Measurements from ENCODE around the gene SNX8.
A peak's percentile ranks its signal among the peaks of the same experiment; 100 is the strongest.

The SNX8 gene

DNA sequence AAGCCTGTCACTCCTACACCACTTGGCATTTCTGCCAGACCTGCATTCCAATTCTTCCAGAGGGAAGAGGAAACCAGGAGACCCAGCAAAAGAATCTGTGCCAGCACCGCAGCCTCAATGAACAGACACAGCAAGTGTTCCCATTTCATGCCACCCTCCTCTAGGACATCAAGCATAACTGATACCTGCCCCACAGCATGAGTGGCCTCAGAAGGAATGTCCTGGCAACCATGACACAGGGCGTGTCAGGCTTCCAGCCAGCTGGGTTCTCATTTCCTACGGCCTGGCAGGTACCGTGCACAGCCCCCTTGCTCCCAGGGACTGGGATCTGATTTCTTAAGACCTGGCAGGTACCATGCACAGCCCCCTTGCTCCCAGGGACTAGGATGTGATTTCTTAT lies 89.3 kb downstream of the SNX8 start:
- no peak for DNase-seq

DNA sequence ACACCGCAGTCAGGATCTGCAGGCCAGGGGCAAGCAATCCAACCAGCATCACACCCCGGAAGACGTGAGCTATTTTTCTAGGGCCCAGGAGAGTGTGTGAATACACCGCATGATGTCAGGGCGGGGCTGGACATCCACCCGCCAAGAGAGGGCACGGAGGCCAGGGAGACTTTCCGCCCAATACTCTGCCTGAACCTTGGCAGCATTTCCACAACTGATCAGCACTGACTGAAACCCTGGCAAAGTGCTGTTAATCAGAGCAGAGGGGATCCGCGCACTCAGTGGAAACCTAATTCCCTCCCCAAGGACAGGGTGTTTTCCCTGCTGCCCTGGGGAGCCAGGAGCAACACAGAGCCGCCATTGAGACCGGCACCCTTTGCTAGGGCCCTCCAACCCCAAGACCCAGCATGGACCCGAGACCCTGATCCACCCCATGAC lies 89.7 kb downstream of the SNX8 start:
- DNase-seq = no peak

DNA sequence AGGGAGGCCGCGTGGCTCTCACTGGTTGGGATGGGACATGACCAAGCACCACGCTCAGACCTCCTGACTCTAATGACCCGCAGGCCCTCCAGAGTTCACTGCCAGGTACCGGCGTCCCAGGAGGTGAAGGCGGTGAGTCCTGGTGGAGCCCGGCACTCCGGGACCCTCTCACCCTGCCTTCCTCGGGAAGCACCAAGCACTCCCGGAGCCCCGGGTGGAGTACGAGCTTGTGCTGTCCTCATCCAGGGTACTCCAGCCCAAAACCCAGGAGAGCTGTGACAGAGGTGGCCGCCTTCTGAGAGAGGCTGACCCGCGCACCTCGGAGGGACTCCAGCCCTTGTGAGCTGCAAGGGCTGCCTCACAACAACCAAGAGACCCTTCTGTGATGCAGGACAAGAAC lies 90.9 kb downstream of the SNX8 start:
- DNase-seq = no peak

DNA sequence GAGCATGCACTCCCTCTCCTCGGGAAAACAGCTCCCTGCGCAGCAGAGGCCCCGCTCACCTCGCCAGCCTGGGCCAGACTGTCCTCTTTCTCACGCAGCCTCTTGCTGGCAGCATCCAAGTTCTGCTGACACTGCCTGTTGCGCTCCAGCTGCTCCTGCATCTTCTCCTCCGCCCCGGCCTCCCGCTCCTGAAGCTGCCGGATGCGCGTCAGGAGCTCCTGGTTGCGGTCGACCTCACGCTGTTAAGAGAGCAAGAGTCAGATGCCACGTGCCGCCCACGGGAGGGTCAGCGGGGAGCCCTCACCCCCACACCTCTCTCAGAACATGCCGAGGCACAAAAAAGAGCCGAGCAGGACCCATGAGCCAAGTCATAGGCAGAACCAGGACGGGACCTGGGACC lies 91.7 kb downstream of the SNX8 start:
- DNase-seq = no peak

DNA sequence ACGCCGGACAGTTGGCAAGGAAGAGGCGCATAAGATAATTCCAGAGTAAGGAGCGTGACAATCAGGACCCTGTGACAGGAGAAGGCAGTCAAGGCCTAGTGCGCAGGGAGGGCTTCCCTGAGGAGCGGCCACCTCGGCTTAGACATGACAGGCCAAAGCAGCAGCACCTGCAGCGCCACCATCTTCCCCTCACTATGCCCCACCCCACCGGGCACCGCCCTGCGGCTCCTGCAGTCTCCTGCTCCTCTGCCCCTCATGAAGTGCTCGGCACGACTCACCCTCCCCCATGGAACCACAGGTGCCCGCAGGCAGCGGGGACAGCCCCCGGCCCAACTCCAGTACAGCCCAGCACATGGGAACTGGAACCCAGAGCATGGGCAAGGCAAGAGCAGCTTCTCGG lies 93.3 kb downstream of the SNX8 start:
- no peak for DNase-seq

DNA sequence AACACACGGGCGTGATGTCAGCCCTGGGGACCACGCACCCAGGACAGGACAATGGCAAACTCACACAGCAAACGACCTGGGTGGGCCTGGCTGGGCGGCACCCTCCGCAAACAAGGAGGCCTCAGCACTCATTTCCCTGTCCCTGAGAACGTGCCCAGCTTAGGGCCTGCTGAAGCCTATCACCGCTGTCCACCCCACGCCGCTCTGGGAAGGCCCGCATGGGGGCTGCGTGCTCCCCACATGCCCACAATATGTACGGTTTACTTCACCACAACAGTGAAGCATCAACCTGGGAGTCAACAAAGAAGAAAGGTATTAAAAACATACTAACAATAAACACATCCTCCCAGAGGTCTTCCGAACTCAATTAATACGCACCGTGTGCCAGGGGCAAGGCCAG lies 93.7 kb downstream of the SNX8 start:
- DNase-seq = no peak

DNA sequence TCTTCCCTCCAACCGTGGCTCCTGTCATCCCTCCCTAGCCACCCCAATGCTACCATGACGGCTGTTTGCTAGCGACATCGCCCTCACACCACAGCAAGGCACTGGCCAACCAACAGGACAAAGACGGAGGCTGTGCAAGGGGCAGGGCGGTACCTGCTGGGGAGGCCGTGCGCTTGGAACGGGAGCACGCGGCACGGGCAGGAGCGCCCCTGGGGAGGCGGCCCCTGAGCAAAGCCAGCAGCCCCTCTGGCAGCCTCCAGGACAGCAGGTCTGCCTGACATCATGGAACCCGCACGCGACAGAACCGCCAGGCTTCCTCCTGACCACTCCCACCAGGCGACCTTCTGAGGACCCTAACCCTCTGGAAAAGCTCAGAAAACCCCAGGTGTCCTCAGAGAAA lies 94.2 kb downstream of the SNX8 start:
- DNase-seq = no peak

DNA sequence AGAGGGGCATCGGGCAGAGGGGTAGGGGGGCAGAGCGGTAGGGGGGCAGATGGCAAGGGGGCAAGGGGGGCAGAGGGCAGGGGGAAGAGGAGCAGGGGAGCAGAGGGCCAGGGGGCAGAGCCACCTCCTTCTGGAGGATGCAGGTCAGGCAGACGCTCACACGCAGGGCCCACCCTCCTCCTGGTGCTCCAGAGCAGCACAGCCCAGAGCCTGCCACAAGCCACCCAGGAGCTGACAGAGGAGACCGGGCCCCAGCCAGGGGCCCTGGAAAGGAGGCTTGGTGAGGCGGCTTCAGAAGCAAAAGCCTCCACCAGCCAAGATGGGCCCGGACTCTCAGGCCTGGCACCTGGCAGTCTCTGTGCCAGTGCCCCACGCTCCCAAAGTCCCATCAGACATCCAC lies 94.6 kb downstream of the SNX8 start:
- no peak for DNase-seq

DNA sequence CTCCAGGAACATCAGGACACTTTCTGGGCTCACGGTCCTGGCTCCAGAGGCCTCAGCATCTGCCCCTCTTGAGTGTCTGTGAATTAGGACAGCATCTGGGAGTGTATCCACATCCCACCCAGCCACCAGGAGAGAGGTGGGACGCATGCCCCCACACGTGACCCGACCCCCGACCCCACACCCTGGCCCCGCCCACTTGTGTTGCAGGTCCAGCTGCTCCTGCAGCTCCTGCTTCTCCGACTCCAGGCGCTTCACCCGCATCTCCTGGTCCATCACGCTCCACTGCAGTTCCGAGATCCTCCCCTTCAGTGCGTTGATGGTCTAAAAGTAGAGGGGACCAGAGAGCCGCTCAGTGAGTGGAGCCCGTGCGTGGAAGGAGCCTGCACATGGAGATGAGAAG lies 95.1 kb downstream of the SNX8 start:
- no peak for DNase-seq

DNA sequence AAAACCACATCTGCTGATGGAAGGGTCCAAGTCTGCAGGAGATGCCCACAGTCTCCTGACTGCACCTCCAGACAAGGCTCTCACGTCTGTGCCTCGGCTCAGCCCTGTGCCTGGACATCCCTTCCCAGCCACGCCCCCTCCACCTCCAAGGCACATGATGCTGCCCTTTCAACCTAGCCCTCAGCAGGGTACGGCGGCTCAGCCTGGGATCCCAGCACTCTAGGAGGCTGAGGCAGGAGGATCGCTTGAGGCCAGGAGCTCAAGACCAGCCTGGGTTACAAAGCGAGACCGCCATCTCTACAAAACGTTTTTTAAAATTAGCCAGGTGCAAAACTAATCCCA lies 95.8 kb downstream of the SNX8 start:
- no peak for DNase-seq

DNA sequence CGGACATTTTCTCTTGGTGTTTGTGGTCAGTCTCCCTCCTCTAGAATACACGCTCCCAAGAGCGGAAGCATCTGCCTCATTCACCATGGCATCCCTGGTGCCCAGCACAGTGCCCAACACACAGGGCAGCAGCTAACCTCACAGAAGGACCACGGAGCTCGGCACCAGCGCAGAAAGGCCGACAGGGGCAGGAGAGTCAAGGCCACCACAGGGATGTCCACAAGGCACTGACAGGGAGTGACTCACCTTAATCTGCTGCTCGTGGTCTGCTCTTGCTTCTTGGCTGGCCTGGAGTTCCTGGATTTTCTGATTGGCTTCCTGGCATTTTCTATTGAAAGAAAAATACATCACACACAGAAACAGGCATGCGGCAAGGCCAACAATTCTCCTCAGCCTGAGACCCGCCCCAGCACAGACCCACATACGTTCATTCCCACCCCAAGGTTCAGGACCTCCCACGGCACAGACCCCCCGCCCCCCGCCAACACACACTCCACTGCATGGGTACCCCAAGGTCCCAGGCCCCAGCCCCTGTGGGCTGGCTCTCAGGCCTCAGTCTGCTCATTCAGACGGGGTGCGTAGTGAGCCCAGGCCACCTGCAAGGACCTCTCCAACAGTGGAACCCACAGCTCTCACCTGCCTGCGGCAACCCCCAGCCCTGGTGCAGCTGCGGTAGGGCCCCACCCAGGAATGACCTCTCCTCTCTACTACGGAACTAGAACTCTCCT lies 96.4 kb downstream of the SNX8 start:
- no peak for DNase-seq

DNA sequence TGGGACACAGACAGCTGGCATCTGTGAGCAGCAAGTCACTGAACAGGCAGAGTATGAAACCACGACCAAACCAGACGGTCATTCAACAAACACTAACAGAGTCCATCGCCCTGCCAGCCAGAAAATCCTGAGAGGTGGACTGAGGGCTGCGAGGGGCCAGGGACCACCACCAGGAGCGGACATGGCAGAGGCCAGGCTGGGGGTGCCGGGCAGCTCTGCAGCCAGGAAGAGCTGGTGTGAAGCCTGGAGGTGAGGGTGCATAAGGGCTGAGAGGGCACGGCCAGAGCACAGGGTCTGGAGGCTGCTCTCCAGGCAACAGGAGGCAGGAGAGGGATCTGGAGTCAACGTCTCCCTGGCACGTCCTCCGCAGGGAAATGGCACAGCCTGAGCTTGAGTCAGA lies 97.0 kb downstream of the SNX8 start:
- DNase-seq = no peak

DNA sequence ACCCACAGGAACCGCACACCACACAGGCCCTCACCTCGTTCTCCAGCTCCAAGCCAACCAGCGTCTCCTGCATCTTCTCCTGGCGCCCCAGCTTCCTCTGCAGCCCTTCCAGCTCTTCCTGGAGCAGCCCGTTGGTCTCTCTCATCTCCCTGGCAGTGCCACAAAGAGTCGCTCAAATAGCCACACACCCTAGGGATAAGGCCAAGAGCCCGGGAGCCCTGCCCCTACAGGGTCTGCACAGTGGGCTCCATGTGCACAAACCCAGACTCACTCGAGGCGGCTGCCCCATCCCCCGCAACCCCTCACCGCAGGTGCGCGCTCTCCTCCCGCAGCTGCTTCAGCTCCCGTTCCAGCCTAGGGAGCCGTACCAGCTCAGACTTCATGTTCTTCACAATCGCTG lies 98.4 kb downstream of the SNX8 start:
- DNase-seq = no peak

DNA sequence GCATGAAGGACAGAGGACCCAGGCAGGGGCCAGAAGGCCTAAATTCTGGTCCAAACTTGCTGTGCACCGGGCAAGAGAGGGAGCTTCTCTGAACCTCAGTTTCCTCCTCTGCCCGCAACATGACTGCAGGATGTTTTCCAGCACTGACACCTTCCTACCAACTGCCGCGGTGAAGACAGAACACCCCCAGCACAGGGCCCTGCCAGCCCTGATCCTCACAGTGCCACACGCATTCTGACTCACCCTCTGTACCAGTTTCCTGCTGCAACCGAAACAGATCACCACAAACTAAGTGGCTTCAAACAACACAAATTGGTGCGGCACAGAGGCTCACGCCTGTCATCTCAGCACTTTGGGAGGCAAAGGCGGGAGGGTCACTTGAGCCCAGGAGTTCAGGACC lies 99.6 kb downstream of the SNX8 start:
- DNase-seq = peak in 1 of 51 donors; percentile 32

DNA sequence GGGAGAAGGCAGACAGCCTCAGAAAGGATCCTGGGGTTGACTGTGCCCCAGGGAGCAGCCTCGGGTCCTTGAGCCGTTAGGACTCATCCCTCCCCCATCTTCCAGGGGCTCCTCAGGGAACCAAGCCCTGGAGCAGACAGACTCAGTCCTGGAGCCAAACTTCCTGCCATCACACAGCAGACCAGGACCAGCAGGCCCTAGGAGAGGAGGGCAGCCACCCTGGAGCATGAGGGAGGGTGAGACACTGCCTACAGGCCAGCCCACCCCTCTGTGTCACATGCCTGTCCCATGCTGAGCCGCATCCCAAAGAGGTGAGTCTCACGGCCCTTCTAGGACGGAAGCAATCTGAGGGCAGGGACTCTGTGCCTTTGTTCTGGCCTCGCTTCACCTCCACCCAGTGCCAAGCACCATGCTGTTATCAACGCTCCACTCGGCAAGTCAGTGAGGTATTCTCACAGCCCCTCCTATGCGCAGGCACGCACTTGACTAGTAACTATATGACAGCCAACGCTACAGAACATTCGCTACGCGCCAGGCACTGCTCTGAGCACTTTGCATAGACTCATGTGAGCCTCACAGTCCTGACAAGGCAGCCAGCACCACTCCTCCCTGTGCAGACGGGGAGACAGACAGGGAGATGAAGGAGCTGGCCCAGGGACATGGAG lies 100.6 kb downstream of the SNX8 start:
- no peak for DNase-seq

DNA sequence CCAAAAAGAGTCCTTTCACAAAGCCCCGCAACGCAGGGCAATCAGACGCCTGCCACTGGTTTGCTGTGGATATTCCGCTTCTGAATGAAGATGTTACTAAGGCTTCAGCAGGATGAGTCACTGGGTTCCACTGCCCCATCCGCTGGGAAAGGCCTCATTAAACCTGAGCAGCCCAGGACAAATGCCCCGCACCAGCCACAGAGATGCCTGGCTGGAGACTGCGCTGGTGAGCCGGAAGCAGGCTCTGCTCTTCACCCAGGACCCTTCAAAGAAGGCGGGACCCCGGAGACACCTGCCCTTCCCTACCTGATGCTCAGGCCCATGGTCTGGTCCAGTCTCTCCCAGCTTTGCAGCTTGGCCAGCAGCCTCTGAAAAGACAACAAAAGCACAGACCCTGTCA lies 101.3 kb downstream of the SNX8 start:
- DNase-seq = no peak

DNA sequence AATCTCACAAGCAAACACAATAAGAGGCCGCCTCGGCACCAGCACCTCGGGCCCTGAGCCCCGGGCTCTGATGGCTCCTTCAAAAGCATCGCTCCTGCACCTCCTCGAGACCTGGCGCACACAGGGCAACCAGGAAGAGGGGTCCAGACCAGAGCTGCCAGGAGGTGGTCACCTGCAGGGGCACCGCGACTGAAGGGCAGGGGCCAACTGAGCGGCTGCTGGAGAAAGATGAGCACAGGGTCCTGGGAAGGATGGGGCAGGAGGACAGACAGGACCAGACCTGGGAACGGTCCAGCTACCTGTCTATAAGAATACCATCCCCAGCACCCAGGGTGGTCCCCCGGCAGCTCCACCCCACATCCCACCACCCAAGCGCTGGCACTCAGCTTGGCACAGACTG lies 102.3 kb downstream of the SNX8 start:
- no peak for DNase-seq

DNA sequence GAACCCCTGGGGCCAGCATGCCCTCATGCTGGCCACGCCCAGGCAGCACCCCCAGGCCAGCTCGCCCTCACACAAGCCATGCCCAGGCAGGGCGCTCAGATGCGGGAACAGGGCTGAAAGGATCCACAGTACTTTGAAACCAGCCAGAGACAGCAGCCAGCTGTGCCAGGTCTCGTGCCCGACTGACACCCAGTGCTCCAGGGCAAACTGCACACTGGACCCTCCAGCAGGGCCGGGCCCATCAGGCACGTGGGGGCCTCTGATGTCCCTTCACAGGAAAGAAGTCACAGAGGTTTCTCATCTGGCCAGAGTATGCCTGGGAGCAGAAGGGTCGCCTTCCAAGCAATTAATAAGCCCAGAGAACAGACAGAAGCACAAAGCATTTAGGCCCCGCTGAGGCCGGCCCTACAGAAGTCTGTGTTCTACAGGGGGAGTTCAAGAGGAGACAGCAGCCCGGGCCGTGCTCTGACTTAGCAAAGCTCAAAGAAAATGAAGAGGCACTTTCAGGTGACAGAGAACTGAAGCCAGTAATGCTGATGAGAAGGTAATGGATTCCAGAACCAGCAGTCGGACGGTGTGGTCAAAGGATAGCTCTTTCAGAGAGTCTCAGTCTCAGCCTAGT lies 102.9 kb downstream of the SNX8 start:
- DNase-seq = no peak

DNA sequence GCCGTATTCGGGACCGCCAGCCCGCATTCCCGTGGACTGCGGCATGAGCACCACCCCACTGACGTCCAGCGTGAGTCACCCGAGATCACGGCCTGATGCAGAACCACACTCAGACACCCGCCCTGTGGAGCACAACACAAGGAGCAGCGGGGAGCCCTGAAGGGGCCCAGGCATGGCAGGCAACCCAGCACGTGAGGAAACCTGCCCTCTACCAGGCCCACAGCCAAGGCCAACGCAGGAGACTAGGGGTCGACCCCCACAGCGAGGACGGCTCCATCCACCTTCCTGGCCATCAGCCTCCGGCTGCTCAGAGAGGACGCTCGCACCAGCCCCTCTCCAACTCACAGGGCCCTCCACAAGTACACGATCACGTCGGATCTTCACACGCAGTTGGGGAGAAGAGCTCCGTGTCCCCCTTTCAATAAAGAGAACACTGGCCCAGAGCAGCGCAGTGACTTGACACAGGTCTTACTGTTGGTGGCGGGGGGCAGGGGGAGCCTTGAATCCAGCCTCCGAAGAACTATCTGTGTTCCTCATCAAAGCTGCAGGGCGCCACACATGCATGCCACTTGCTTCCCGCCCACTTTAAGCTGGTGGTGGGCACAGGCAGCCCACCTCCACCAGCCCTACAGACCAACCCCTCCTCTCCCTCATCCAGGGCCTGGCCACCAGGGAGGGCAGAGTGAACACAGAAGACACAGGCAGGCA lies 103.5 kb downstream of the SNX8 start:
- no peak for DNase-seq

DNA sequence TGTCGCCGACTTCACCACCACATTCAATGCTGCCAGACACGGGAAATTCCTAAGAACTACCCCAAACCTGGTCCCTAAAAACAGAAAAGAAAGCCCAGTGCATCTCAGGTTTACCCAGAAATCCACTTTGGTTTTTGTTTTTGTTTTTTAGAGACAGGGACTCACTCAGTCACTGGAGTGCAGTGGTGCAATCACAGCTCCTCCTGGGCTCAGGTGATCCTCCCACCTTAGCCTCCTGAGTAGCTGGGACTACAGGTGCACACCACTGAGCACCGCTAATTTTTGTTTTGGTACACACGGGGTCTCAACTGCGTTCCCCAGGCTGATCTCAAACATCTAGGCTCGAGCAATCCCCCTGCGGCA lies 104.3 kb downstream of the SNX8 start:
- DNase-seq = no peak

DNA sequence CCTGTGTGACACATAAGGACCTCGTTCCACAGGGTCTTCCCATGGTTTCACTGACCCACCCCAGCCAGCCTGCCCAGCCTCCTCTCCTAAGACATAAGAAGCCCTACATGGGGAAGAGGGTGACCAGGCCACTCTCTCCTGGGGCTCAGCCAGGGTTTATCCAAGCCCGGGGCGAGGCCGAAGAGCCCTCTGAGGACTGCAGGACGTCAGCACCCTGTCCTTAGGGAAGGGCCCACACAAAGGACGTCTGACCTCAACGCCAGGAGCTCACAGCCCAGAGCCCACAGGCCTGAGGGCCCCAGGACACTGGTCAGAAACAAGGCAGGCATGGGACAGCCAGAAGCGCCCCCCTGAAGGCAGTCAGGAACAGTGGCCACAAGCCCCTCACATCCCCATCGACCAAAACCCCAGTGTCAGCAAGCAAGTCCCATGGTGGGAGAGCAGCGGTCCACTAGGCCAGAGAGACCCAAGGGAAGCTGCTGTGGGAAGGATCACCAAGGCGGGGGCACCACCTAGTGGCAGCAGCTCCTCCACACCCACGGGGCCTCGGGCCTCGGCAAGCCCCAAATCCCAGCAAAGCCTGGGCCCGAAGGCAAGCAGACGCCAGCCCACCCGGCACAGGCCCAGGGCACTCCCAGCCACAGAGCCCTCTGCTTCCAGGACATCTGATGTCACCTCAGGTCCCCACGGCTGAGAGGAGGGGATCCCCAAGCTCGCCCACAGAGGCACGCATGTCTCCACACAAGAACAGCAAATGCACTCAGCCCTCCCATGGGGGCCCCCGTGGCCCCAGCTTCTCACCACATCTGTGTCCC lies 104.9 kb downstream of the SNX8 start:
- peak in 47 of 51 donors; percentile 15 to 87 (median 61) for DNase-seq

DNA sequence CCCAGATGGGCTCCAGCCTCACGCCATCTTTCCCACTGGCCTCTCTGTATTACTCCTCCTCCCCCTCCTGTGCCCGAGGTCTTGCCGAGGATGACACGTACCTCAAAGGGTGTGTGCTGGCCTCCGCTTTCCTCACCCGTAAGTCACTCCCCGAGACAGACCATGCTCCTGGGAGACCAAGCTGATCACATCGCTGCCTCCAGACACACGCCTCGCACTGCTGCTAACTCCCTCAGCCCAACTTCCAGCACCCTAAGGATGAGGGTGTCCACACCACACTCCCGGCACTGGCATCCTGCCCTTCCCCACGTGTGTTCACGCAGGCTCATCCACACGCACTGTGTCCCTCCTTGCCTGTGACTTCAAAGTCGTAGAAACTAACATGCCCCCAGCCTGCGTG lies 105.5 kb downstream of the SNX8 start:
- no peak for DNase-seq

Measured in hypothalamus (tissue), 51 donors.